HepG2 (cell line): Measurements from ENCODE around the gene KRTAP19-1. TPM values are rescaled to one million over a fixed set of nuclear protein-coding genes. Genes with fewer than 3 reads are reported as not detected.

Experiments
- ATAC-seq: fragments of 200-7000 bp; cut with Tn5 transposase; 3 replicates; pipeline ENCODE4 v1.9.1; 2020; ENCODE audit warnings: mild to moderate bottlenecking, moderate library complexity
- BruUV-seq: library from RNA; stranded (reverse); fragments of 400-500 nt; replicated peaks from 2 replicates; lab custom pipeline; 2021; lab: Mats Ljungman, UMichigan
- CTCF ChIA-PET: fragments of 300-600 bp; formaldehyde crosslinking; extraction: SDS; loops from one replicate; lab custom pipeline; 2021; ENCODE audit warnings: low total read pairs, inconsistent platforms, low intra/inter-chr PET ratio; lab: Yijun Ruan, JAX
- POLR2A ChIA-PET: fragments of 350-600 bp; sonication (Branson Sonifier 250); formaldehyde crosslinking; loops from one replicate; lab custom pipeline; 2020; ENCODE audit warnings: antibody characterized with exemption, inconsistent platforms; lab: Yijun Ruan, JAX
- DNase-seq: peaks from one replicate; pipeline ENCODE4 v3.0.0-alpha.2; 2015; ENCODE audit warnings: low spot score
- FAIRE-seq: peaks from 3 replicates; lab custom pipeline; 2011; peaks lifted over from hg19 to GRCh38; lab: Jason Lieb, UNC
- H2AFZ ChIP-seq: one replicate; pipeline ENCODE4 v1.6.1; 2011; ENCODE audit warnings: low read length, inconsistent platforms
- H3K27ac ChIP-seq: fragments of 300-600 bp; 3 replicates; pipeline ENCODE4 v1.8.0; 2011; ENCODE audit warnings: mixed run types, mild to moderate bottlenecking, mixed read lengths, low read length, inconsistent platforms; ENCODE audit not compliant: insufficient read depth; ENCODE audit errors: extremely low read length
- H3K27me3 ChIP-seq, 2 experiments: fragments of 200-600 bp in 1 of 2; 2 replicates in 1 of 2; 3 replicates in 1 of 2; pipeline versions ENCODE4 v1.6.0 to v1.8.0; 2011; ENCODE audit warnings: low read length in 2 of 2, mild to moderate bottlenecking in 2 of 2, moderate library complexity in 2 of 2, inconsistent platforms in 1 of 2; ENCODE audit not compliant: insufficient read depth in 2 of 2, control insufficient read depth in 1 of 2
- H3K36me3 ChIP-seq, 2 experiments: fragments of 200-600 bp in 1 of 2; replicated peaks in 1 of 2; 2 replicates in 1 of 2; 3 replicates in 1 of 2; pipeline versions ENCODE4 v1.5.1 to v1.8.0; 2011; ENCODE audit warnings: low read length in 2 of 2, inconsistent platforms in 1 of 2; ENCODE audit not compliant: insufficient read depth in 2 of 2, control insufficient read depth in 1 of 2
- H3K4me1 ChIP-seq: 2 replicates; pipeline ENCODE4 v1.5.1; 2012; ENCODE audit warnings: low read length, inconsistent platforms; ENCODE audit not compliant: insufficient read depth
- H3K4me2 ChIP-seq: 2 replicates; pipeline ENCODE4 v1.6.0; 2011; ENCODE audit warnings: low read depth, low read length, inconsistent platforms
- H3K4me3 ChIP-seq, 3 experiments: fragments of 200-600 bp in 1 of 3; sonication (generic), shearing (Covaris generic) in 1 of 3; replicated peaks in 1 of 3; 2 replicates each; pipeline ENCODE4 v1.5.1; 2011 to 2016; ENCODE audit warnings: low read length in 3 of 3, inconsistent platforms in 2 of 3, low read depth in 2 of 3, mild to moderate bottlenecking in 2 of 3, control low read depth in 1 of 3, mixed read lengths in 1 of 3; ENCODE audit not compliant: insufficient read depth in 1 of 3
- H3K79me2 ChIP-seq: one replicate; pipeline ENCODE4 v1.6.1; 2011; ENCODE audit warnings: low read length, inconsistent platforms; ENCODE audit not compliant: insufficient read depth
- H3K9ac ChIP-seq: 2 replicates; pipeline ENCODE4 v1.6.0; 2011; ENCODE audit warnings: mild to moderate bottlenecking, low read depth, low read length, inconsistent platforms; ENCODE audit not compliant: insufficient read depth
- H3K9me3 ChIP-seq: 2 replicates; pipeline ENCODE4 v1.5.1; 2012; ENCODE audit warnings: mild to moderate bottlenecking, low read length
- H4K20me1 ChIP-seq: 2 replicates; pipeline ENCODE4 v1.6.0; 2011; ENCODE audit warnings: inconsistent platforms, mild to moderate bottlenecking, low read length, moderate library complexity; ENCODE audit not compliant: insufficient read depth
- ELK4 ChIP-seq: sonication (generic); formaldehyde crosslinking; IDR thresholded peaks from 2 replicates; pipeline ENCODE4 v1.9.0; 2021; ENCODE audit warnings: missing genetic modification reagents, borderline replicate concordance
- FOXP4 ChIP-seq: sonication (generic); formaldehyde crosslinking; IDR thresholded peaks from 2 replicates; pipeline ENCODE4 v1.4.0; 2020; ENCODE audit warnings: missing genetic modification reagents
- HIC2 ChIP-seq: sonication (generic); formaldehyde crosslinking; IDR thresholded peaks from 2 replicates; pipeline ENCODE4 v1.9.0; 2022; ENCODE audit warnings: low read depth, missing genetic modification reagents
- MZF1 ChIP-seq: sonication (generic); formaldehyde crosslinking; IDR thresholded peaks from 2 replicates; pipeline ENCODE4 v1.8.1; 2023; ENCODE audit warnings: mild to moderate bottlenecking, missing genetic modification reagents, borderline replicate concordance
- ZHX2 ChIP-seq, 2 experiments: sonication (generic) in 1 of 2; formaldehyde crosslinking in 1 of 2; IDR thresholded peaks; 2 replicates each; pipeline versions ENCODE4 v1.6.1 to v1.9.0; 2014 to 2022; ENCODE audit warnings: antibody characterized with exemption in 1 of 2, borderline replicate concordance in 1 of 2, inconsistent platforms in 1 of 2, low read depth in 1 of 2, missing genetic modification reagents in 1 of 2
- ZNF576 ChIP-seq: sonication (generic); formaldehyde crosslinking; IDR thresholded peaks from 2 replicates; pipeline ENCODE4 v1.4.0; 2020; ENCODE audit warnings: mild to moderate bottlenecking, missing genetic modification reagents
- WGBS: methylation state at CpG from one replicate; pipeline ENCODE4 v1.1.6; 2017; ENCODE audit warnings: low lambda C conversion rate; 5-methylcytosine and 5-hydroxymethylcytosine counted together
- in situ Hi-C: cut with HindIII; loops from 2 replicates; pipeline ENCODE4 v1.10.0; 2017; ENCODE audit warnings: low pct_unique_long_range_greater_than_20kb; ENCODE audit not compliant: extremely low pct_ligation_motif_present
- intact Hi-C: fragments of 100-400 bp; cut with micrococcal nuclease; formaldehyde crosslinking; loops from one replicate; pipeline ENCODE4 v1.10.0; 2022; ENCODE audit not compliant: unreplicated experiment
- polyA plus RNA-seq, 8 experiments: library from polyadenylated mRNA; depleted of rRNA in 3 of 8; stranded (reverse) in 7 of 8; unstranded in 1 of 8; fragments of >200 nt; fragmentation: Illumina TruSeq in 4 of 8; extraction: Trizol in 4 of 8; gene quantifications; 2 replicates each; pipeline versions ENCODE4 v1.2.1 to v1.2.3, GENCODE V29; 2011 to 2016; ENCODE audit warnings: low read depth in 4 of 8, missing spikeins in 1 of 8, mixed read lengths in 1 of 8; ENCODE audit not compliant: insufficient read depth in 1 of 8
- total RNA-seq, 5 experiments: library from RNA; depleted of rRNA; stranded (reverse); fragments of >200 nt; fragmentation: Illumina TruSeq; extraction: Trizol; gene quantifications; 2 replicates each; pipeline ENCODE4 v1.2.3, GENCODE V29; 2016; ENCODE audit warnings: low read depth in 1 of 5

Gene KRTAP19-1
- total and polyA plus RNA-seq, 2 of the 13 experiments (the other 11 are each of a cell fraction or from before 2014, with no cell fraction given): not detected

- Histone ChIP-seq H3K4me1 (no peaks in the 10 kb centered on the region), H3K4me2 (no peak overlapping the region), H3K4me3 (no peak overlapping the region), H3K27ac (no peak overlapping the region), H4K20me1 (no peaks in the 10 kb centered on the region), H3K27me3 (no peaks in the 10 kb centered on the region)
- CTCF ChIA-PET: no interaction called here
- BruUV-seq: no TSS peak
- intact Hi-C loops: no loop called here
- WGBS: 5% methylated on average over 2 of the region's 2 CpGs
- TF ChIP-seq ZHX2 (IDR thresholded peaks at IDR 0.05; ENCODE audit: low read depth) (no peak), ZHX2 (CRISPR knock-in tag; IDR thresholded peaks at IDR 0.05; ENCODE audit: borderline replicate concordance) (no peak), ZNF576 (CRISPR knock-in tag) (no peak), ELK4 (CRISPR knock-in tag) (no peak), MZF1 (no peak), FOXP4 (CRISPR knock-in tag) (no peak), HIC2 (CRISPR knock-in tag) (no peak)
- TF ChIP-seq, all 625 proteins: peak for 0
- POLR2A ChIA-PET: no interaction called here
- Histone ChIP-seq H3K36me3 (no peaks in the 10 kb centered on the region), H3K9ac (no peak overlapping the region), H3K79me2 (no peaks in the 10 kb centered on the region), H2AFZ (no peak overlapping the region), H3K9me3 (peaks cover 87% of the 10 kb centered on the region)
- DNase-seq (no peak), FAIRE-seq (no peak), ATAC-seq (no peak)
- in situ Hi-C loops: no loop called here
Measured at GRCh38 chr21:30482130-30482529, 2.0 kb upstream of the KRTAP19-1 start.
